MM.1S (cell line): ENCODE results near the gene ELL.
"Not testable (repeated sequence)": the region's sequence is repeated elsewhere in the genome, so short reads cannot be mapped to it uniquely, and the experiment has no call there.

Experiments
- DNase-seq: peaks from one replicate; pipeline ENCODE4 v3.0.0-alpha.2; 2015
- H2AFZ ChIP-seq: fragments of 300-600 bp; sonication (generic); 2 replicates; pipeline ENCODE4 v1.6.0; 2016; ENCODE audit warnings: antibody characterized with exemption, low read length
- H3F3A ChIP-seq: fragments of 300-600 bp; sonication (generic); 2 replicates; pipeline ENCODE4 v1.6.1; 2016; ENCODE audit warnings: mild to moderate bottlenecking, antibody characterized with exemption, low read length, moderate library complexity, mixed read lengths; ENCODE audit not compliant: insufficient read depth
- H3K27ac ChIP-seq: fragments of 300-600 bp; sonication (generic); 2 replicates; pipeline ENCODE4 v1.5.1; 2016; ENCODE audit warnings: mild to moderate bottlenecking, low read length
- H3K27me3 ChIP-seq: fragments of 300-600 bp; sonication (generic); replicated peaks from 2 replicates; pipeline ENCODE4 v1.6.0; 2016; ENCODE audit warnings: low read length; ENCODE audit not compliant: insufficient read depth
- H3K36me3 ChIP-seq: fragments of 300-600 bp; sonication (generic); replicated peaks from 2 replicates; pipeline ENCODE4 v1.6.1; 2016; ENCODE audit warnings: mild to moderate bottlenecking, low read length, mixed read lengths; ENCODE audit not compliant: insufficient read depth
- H3K4me1 ChIP-seq: fragments of 300-600 bp; sonication (generic); 2 replicates; pipeline ENCODE4 v1.6.1; 2016; ENCODE audit warnings: low read length, mixed read lengths
- H3K4me2 ChIP-seq: fragments of 300-600 bp; sonication (generic); 2 replicates; pipeline ENCODE4 v1.6.0; 2016; ENCODE audit warnings: low read depth, low read length
- H3K4me3 ChIP-seq: fragments of 300-600 bp; sonication (generic); 2 replicates; pipeline ENCODE4 v1.5.1; 2016; ENCODE audit warnings: low read length, mixed read lengths
- H3K79me2 ChIP-seq: fragments of 300-600 bp; sonication (generic); 2 replicates; pipeline ENCODE4 v1.6.1; 2016; ENCODE audit warnings: mixed run types, low read length, mixed read lengths
- H3K9ac ChIP-seq: fragments of 300-600 bp; sonication (generic); 2 replicates; pipeline ENCODE4 v1.6.1; 2016; ENCODE audit warnings: low read length, mixed read lengths
- H3K9me2 ChIP-seq: fragments of 300-600 bp; sonication (generic); replicated peaks from 2 replicates; pipeline ENCODE4 v1.6.1; 2016; ENCODE audit warnings: mild to moderate bottlenecking, low read length, mixed read lengths; ENCODE audit not compliant: insufficient read depth
- H3K9me3 ChIP-seq: fragments of 300-600 bp; sonication (generic); replicated peaks from 2 replicates; pipeline ENCODE4 v1.6.1; 2016; ENCODE audit warnings: mild to moderate bottlenecking, low read length, mixed read lengths; ENCODE audit not compliant: insufficient read depth
- H4K20me1 ChIP-seq: fragments of 300-600 bp; sonication (generic); 2 replicates; pipeline ENCODE4 v1.6.1; 2016; ENCODE audit warnings: mild to moderate bottlenecking, low read length, moderate library complexity, mixed read lengths; ENCODE audit not compliant: insufficient read depth
- EZH2 ChIP-seq: fragments of 300-600 bp; sonication (generic); optimal IDR thresholded peaks from 2 replicates; pipeline ENCODE3; 2017; ENCODE audit warnings: low read depth, mild to moderate bottlenecking, antibody characterized with exemption, low read length, mixed read lengths
- EZH2phosphoT487 ChIP-seq: fragments of 300-600 bp; sonication (generic); IDR thresholded peaks from 2 replicates; pipeline ENCODE4 v1.6.1; 2018; ENCODE audit warnings: antibody characterized with exemption, low read length
- TF ChIP-seq, protein P1 (sequence below): fragments of 300-600 bp; sonication (generic); IDR thresholded peaks from 2 replicates; pipeline ENCODE4 v1.5.1; 2016; ENCODE audit warnings: antibody characterized with exemption, low read length, mixed read lengths

The ELL gene

DNA sequence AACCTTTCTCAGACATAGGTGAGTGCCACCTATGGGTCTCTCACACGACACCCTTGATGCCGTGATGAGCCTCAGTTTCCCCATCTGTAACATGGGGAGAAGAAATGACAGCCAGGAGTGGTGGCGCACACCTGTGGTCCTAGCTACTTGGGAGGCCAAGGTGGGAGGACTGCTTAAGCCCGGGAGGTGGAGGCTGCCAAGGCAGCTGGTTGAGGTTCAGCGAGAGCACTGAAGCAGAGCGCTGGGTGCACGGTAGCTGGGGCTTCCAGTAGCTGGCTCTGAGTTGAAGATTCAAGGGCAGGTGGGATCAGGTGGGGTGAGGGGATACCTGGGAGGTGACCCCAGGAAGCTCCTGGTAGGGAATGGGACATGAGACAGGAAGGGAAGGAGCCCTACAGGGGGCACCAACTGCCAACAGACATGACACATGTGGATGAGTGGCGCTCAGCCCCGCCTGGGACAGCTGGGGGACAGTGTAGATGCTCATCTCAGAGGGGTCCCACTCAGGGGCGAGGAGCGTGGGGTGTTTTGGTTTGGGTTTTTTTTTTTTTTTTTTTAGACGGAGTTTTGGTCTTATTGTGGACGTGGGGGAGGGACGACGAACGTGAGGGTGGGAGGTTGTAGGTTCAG, 109.1 kb downstream of the ELL start:
- H3K36me3 ChIP-seq, result no peaks in the 10 kb centered on the region
- no peak overlapping the region for H3K4me3 ChIP-seq
- H3K9me2 ChIP-seq, result no peaks in the 10 kb centered on the region
- H3K79me2 ChIP-seq, result no peaks in the 10 kb centered on the region
- no peaks in the 10 kb centered on the region for H3F3A ChIP-seq
- H3K27ac ChIP-seq, result no peak overlapping the region
- H3K4me1 ChIP-seq, result no peaks in the 10 kb centered on the region
- no peak overlapping the region for H3K4me2 ChIP-seq
- H3K9me3 ChIP-seq, result no peaks in the 10 kb centered on the region
- TF ChIP-seq, protein P1, sequence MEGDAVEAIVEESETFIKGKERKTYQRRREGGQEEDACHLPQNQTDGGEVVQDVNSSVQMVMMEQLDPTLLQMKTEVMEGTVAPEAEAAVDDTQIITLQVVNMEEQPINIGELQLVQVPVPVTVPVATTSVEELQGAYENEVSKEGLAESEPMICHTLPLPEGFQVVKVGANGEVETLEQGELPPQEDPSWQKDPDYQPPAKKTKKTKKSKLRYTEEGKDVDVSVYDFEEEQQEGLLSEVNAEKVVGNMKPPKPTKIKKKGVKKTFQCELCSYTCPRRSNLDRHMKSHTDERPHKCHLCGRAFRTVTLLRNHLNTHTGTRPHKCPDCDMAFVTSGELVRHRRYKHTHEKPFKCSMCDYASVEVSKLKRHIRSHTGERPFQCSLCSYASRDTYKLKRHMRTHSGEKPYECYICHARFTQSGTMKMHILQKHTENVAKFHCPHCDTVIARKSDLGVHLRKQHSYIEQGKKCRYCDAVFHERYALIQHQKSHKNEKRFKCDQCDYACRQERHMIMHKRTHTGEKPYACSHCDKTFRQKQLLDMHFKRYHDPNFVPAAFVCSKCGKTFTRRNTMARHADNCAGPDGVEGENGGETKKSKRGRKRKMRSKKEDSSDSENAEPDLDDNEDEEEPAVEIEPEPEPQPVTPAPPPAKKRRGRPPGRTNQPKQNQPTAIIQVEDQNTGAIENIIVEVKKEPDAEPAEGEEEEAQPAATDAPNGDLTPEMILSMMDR, result no peak
- TF ChIP-seq EZH2phosphoT487 (no peak), EZH2 (no peak)
- H3K9ac ChIP-seq, result no peak overlapping the region
- H3K27me3 ChIP-seq, result peaks cover 63% of the 10 kb centered on the region
- no peaks in the 10 kb centered on the region for H4K20me1 ChIP-seq
- no peak for DNase-seq
- no peak overlapping the region for H2AFZ ChIP-seq

DNA sequence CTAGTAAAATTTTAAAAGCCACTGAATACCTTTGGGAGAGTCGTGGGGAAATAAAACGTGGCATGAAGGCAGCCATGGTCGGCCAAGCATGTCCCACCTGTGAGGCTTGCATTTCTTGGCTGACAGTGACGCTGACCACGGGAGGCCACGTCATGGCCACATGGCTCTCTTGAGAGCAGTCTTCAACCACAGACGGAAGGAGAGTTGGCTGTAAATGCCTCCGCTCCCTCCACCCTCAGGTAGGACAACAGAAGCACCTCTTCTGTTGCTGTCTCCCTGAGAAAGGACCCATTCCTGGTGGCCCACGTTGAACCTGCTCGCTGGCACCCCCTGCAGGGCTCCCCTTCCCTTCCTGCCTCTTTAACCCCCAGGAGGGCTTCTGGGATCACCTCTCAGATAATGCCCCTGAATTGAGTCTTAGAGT, 113.8 kb downstream of the ELL start:
- TF ChIP-seq, protein P1, result peak; percentile 45
- TF ChIP-seq EZH2, result no peak
- no peaks in the 10 kb centered on the region for H3K9me3 ChIP-seq
- no peaks in the 10 kb centered on the region for H3K9me2 ChIP-seq
- no peak for DNase-seq
- no peaks in the 10 kb centered on the region for H3K36me3 ChIP-seq
- no peaks in the 10 kb centered on the region for H3K4me1 ChIP-seq
- peaks cover 30% of the 10 kb centered on the region for H3K27me3 ChIP-seq
- no peak overlapping the region for H2AFZ ChIP-seq
- no peaks in the 10 kb centered on the region for H3F3A ChIP-seq
- H3K27ac ChIP-seq, result no peak overlapping the region
- H3K4me3 ChIP-seq, result no peak overlapping the region
- H4K20me1 ChIP-seq, result no peaks in the 10 kb centered on the region
- no peak overlapping the region for H3K9ac ChIP-seq
- H3K79me2 ChIP-seq, result no peaks in the 10 kb centered on the region
- no peak overlapping the region for H3K4me2 ChIP-seq

DNA sequence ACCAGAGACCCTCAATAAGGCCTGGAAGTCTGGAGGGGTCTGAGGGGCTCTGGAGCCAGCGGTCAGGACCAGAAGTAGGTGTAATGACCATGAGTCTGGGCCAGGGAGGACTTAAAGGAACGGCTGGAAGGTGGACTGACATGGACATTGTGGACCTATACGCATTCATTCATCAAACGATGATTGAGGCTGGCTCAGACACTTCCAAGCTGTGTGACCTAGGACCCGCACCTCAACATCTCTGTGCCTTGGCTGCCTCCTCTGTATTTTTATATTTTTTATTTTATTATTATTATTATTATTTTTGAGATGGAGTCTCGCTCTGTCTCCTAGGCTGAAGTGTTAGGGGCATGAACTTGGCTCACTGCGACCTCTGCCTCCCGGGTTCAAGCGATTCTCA, 115.1 kb downstream of the ELL start:
- no peak for DNase-seq
- Histone ChIP-seq H3K9me2 (no peaks in the 10 kb centered on the region), H3F3A (no peaks in the 10 kb centered on the region), H3K27me3 (peaks cover 18% of the 10 kb centered on the region), H3K27ac (no peak overlapping the region), H3K36me3 (no peaks in the 10 kb centered on the region), H3K4me1 (no peaks in the 10 kb centered on the region), H4K20me1 (no peaks in the 10 kb centered on the region), H3K4me2 (no peak overlapping the region), H2AFZ (no peak overlapping the region), H3K4me3 (no peak overlapping the region), H3K79me2 (no peaks in the 10 kb centered on the region), H3K9me3 (no peaks in the 10 kb centered on the region), H3K9ac (no peak overlapping the region)
- TF ChIP-seq, protein P1, result no peak
- TF ChIP-seq EZH2 (no peak), EZH2phosphoT487 (no peak)

DNA sequence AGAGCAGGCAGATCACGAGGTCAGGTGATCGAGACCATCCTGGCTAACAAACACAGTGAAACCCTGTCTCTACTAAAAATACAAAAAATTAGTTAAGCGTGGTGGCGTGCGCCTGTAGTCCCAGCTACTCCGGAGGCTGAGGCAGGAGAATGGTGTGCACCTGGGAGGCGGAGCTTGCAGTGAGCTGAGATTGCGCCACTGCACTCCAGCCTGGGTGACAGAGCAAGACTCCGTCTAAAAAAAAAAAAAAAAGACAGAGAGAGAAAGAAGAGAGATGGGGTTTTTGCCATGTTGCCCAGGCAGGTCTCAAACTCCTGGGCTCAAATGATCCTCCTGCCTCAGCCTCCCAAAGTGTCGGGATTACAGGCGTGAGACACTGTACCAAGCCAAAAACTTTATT, 116.1 kb downstream of the ELL start:
- H3K4me1 ChIP-seq, H3K79me2 ChIP-seq, H3K36me3 ChIP-seq, DNase-seq, H3K4me3 ChIP-seq, H3F3A ChIP-seq, H3K4me2 ChIP-seq, H2AFZ ChIP-seq, H3K27ac ChIP-seq, H3K9ac ChIP-seq, H3K9me3 ChIP-seq, H3K9me2 ChIP-seq, H4K20me1 ChIP-seq, H3K27me3 ChIP-seq: not testable (repeated sequence)

DNA sequence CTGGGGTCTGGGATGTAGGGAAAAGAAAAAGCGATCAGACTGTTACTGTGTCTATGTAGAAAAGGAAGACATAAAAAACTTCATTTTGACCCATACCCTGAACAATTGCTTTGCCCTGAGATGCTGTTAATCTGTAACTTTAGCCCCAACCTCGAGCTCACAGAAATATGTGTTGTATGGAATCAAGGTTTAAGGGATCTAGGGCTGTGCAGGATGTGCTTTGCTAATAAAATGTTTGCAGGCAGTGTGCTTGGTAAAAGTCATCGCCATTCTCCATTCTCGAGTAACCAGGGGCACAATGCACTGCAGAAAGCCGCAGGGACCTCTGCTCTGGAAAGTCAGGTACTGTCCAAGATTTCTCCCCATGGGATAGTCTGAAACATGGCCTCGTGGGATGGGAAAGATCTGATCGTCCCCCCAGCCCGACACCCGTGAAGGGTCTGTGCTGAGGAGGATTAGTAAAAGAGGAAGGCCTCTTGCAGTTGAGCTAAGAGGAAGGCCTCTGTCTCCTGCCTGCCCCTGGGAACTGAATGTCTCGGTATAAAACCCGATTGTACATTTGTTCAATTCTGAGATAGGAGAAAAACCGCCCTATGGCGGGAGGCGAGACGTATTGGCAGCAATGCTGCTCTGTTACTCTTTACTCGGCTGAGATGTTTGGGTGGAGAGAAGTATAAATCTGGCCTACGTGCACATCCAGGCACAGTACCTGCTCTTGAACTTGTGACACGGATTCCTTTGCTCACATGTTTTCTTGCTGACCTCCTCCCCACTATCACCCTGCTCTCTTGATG, 119.2 kb downstream of the ELL start:
- not testable (repeated sequence) for H3K36me3 ChIP-seq, H3K4me2 ChIP-seq, H3K79me2 ChIP-seq, H3K27ac ChIP-seq, H3K4me1 ChIP-seq, H4K20me1 ChIP-seq, H3K9ac ChIP-seq, H3F3A ChIP-seq, H3K4me3 ChIP-seq, H2AFZ ChIP-seq, H3K9me3 ChIP-seq, DNase-seq, H3K9me2 ChIP-seq
- H3K27me3 ChIP-seq, result peaks cover 10% of the 10 kb centered on the region
